K562 (cell line): Measurements from ENCODE around the gene SLC29A3. TPM values are rescaled to one million over a fixed set of nuclear protein-coding genes. Genes with fewer than 3 reads are reported as not detected.
A peak's percentile ranks its signal among the peaks of the same experiment; 100 is the strongest.

Experiments used
- KDM1A ChIP-seq, 2 experiments: fragments of 450-650 bp; IDR thresholded peaks; 2 replicates each; pipeline ENCODE4 v1.6.1; 2016; ENCODE audit warnings: mild to moderate bottlenecking in 2 of 2
- MTA2 ChIP-seq: fragments of 450-650 bp; IDR thresholded peaks from 2 replicates; pipeline ENCODE4 v1.6.1; 2016; ENCODE audit warnings: low read depth
- TCF7 ChIP-seq: sonication (generic); IDR thresholded peaks from 2 replicates; pipeline ENCODE4 v1.6.1; 2016; ENCODE audit warnings: antibody characterized with exemption, borderline replicate concordance
- XRCC5 ChIP-seq: fragments of 200-400 bp; formaldehyde crosslinking; IDR thresholded peaks from 2 replicates; pipeline ENCODE4 v1.6.1; 2017; ENCODE audit warnings: low read depth, mild to moderate bottlenecking, low read length
- ZBED1 ChIP-seq: IDR thresholded peaks from 2 replicates; pipeline ENCODE4 v1.6.1; 2014
- ZNF224 ChIP-seq: sonication (generic); formaldehyde crosslinking; IDR thresholded peaks from 2 replicates; pipeline ENCODE4 v1.8.0; 2022; ENCODE audit warnings: mild to moderate bottlenecking, missing genetic modification reagents
- ZNF3 ChIP-seq: fragments of 250-450 bp; sonication (Bioruptor Pico); IDR thresholded peaks from 2 replicates; pipeline ENCODE4 v1.5.0; 2021; ENCODE audit warnings: mild to moderate bottlenecking, moderate library complexity
- polyA plus RNA-seq, 8 experiments: library from polyadenylated mRNA; depleted of rRNA in 4 of 8; stranded (reverse) in 5 of 8; unstranded in 3 of 8; fragments of >200 nt; fragmentation: Nextera tagmentation in 2 of 8; fragmentation: Illumina TruSeq in 1 of 8; extraction: Ambion mirVana in 2 of 8; extraction: Trizol in 1 of 8; gene quantifications; 2 replicates each; pipeline versions ENCODE4 v1.2.1 to v1.2.3, GENCODE V29; 2011 to 2014; ENCODE audit warnings: inconsistent platforms in 1 of 8, missing spikeins in 1 of 8
- total RNA-seq, 7 experiments: library from RNA; depleted of rRNA in 6 of 7; stranded (reverse); fragments of >200 nt in 6 of 7; fragmentation: Illumina TruSeq in 2 of 7; extraction: Trizol in 2 of 7; gene quantifications; 2 replicates each; pipeline versions ENCODE4 v1.2.1 to v1.2.3, GENCODE V29; 2011 to 2021; ENCODE audit warnings: low replicate concordance in 1 of 7
- TF ChIP-seq, protein P1 (sequence below): fragments of 200-800 bp; sonication (Bioruptor generic); IDR thresholded peaks from 2 replicates; pipeline ENCODE4 v1.6.1; 2017; ENCODE audit warnings: missing genetic modification characterization, missing compliant biosample characterization
- TF ChIP-seq, protein P2 (sequence below): fragments of 450-650 bp; formaldehyde crosslinking; IDR thresholded peaks from 2 replicates; pipeline ENCODE4 v1.4.0; 2020; ENCODE audit warnings: mild to moderate bottlenecking, moderate library complexity
- TF ChIP-seq, protein P3 (sequence below): fragments of 250-450 bp; sonication (Bioruptor Pico); IDR thresholded peaks from 2 replicates; pipeline ENCODE4 v1.8.0; 2022; ENCODE audit warnings: inconsistent platforms, mild to moderate bottlenecking, moderate library complexity, borderline replicate concordance
- TF ChIP-seq, protein P4 (sequence below): fragments of 450-650 bp; IDR thresholded peaks from 2 replicates; pipeline ENCODE4 v1.6.1; 2017; ENCODE audit warnings: antibody characterized with exemption, mild to moderate bottlenecking

The SLC29A3 gene
- total and polyA plus RNA-seq, 9 of the 15 experiments (the other 6 are each of a cell fraction or from before 2014, with no cell fraction given): 2.1 to 10.7 (median 4.6) TPM

DNA sequence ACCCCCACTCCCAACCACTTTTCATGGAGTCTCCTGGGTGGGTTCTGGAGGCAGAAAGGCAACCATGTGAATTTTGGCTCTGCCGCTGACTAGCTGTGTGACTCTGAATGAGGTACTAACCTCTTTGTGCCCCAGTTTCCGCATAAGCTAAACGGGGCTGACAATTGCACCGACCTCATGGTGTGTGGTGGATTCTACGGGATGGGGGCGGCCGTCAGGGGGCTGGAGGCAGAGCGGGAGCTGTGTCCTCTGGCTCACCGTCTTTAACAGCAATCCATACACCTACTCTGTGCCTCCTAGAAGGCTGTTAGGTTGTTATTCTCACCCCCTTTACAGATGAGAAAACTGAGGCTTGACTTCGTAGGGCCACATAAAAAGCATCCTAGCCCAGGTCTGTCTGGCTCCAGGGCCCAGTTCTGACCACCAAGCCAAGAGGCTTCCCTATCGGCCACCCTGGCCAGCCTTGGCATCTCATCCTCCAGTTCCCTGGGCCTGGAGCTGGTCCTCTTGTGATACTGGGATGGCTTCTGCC is 4.3 kb upstream of the SLC29A3 start (continued):
- TF ChIP-seq, protein P1, sequence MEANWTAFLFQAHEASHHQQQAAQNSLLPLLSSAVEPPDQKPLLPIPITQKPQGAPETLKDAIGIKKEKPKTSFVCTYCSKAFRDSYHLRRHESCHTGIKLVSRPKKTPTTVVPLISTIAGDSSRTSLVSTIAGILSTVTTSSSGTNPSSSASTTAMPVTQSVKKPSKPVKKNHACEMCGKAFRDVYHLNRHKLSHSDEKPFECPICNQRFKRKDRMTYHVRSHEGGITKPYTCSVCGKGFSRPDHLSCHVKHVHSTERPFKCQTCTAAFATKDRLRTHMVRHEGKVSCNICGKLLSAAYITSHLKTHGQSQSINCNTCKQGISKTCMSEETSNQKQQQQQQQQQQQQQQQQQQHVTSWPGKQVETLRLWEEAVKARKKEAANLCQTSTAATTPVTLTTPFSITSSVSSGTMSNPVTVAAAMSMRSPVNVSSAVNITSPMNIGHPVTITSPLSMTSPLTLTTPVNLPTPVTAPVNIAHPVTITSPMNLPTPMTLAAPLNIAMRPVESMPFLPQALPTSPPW (CRISPR knock-in tag): peak; percentile 37
- TF ChIP-seq ZBED1 (no peak), XRCC5 (no peak), KDM1A (IDR thresholded peaks at IDR 0.05) (peak in 1 of 2 experiments; percentile 54; a peak in 1 of 4 replicates), ZNF224 (no peak), MTA2 (no peak), TCF7 (no peak), ZNF3 (CRISPR knock-in tag) (no peak)
- TF ChIP-seq, protein P2, sequence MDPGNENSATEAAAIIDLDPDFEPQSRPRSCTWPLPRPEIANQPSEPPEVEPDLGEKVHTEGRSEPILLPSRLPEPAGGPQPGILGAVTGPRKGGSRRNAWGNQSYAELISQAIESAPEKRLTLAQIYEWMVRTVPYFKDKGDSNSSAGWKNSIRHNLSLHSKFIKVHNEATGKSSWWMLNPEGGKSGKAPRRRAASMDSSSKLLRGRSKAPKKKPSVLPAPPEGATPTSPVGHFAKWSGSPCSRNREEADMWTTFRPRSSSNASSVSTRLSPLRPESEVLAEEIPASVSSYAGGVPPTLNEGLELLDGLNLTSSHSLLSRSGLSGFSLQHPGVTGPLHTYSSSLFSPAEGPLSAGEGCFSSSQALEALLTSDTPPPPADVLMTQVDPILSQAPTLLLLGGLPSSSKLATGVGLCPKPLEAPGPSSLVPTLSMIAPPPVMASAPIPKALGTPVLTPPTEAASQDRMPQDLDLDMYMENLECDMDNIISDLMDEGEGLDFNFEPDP (CRISPR knock-in tag): no peak
- TF ChIP-seq, protein P3, sequence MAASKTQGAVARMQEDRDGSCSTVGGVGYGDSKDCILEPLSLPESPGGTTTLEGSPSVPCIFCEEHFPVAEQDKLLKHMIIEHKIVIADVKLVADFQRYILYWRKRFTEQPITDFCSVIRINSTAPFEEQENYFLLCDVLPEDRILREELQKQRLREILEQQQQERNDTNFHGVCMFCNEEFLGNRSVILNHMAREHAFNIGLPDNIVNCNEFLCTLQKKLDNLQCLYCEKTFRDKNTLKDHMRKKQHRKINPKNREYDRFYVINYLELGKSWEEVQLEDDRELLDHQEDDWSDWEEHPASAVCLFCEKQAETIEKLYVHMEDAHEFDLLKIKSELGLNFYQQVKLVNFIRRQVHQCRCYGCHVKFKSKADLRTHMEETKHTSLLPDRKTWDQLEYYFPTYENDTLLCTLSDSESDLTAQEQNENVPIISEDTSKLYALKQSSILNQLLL (CRISPR knock-in tag): no peak
- TF ChIP-seq, protein P4, sequence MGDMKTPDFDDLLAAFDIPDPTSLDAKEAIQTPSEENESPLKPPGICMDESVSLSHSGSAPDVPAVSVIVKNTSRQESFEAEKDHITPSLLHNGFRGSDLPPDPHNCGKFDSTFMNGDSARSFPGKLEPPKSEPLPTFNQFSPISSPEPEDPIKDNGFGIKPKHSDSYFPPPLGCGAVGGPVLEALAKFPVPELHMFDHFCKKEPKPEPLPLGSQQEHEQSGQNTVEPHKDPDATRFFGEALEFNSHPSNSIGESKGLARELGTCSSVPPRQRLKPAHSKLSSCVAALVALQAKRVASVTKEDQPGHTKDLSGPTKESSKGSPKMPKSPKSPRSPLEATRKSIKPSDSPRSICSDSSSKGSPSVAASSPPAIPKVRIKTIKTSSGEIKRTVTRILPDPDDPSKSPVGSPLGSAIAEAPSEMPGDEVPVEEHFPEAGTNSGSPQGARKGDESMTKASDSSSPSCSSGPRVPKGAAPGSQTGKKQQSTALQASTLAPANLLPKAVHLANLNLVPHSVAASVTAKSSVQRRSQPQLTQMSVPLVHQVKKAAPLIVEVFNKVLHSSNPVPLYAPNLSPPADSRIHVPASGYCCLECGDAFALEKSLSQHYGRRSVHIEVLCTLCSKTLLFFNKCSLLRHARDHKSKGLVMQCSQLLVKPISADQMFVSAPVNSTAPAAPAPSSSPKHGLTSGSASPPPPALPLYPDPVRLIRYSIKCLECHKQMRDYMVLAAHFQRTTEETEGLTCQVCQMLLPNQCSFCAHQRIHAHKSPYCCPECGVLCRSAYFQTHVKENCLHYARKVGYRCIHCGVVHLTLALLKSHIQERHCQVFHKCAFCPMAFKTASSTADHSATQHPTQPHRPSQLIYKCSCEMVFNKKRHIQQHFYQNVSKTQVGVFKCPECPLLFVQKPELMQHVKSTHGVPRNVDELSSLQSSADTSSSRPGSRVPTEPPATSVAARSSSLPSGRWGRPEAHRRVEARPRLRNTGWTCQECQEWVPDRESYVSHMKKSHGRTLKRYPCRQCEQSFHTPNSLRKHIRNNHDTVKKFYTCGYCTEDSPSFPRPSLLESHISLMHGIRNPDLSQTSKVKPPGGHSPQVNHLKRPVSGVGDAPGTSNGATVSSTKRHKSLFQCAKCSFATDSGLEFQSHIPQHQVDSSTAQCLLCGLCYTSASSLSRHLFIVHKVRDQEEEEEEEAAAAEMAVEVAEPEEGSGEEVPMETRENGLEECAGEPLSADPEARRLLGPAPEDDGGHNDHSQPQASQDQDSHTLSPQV: no peak
